ENCODE measurements around the gene ITPR2. TPM values are rescaled to one million over a fixed set of nuclear protein-coding genes. Genes with fewer than 3 reads are reported as not detected.

The ITPR2 gene
- total and polyA plus RNA-seq, 4 donors: 11.7 to 93.3 (median 35.4) TPM

DNA sequence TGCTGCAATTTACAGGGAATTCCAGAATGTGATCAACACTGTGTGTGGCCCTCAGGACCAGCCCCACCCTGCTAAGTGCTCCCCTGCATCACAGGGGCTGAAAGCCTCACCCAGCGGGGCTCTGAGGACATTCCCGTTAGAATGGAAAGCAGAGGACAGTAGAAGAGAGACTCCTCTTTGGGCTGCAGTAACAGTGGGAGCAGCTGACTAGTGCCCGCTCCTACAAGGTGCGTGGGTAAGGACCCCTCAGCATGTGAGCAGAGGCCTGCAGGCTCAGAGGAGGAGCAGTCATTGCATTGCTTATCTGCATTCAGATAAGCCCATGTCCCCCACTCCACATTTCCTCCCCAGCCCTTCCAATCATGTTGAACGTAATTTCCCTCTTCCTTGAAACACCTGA, 120.1 kb downstream of the ITPR2 start (continued):
- no peak for TF ChIP-seq TAF1 (conservative IDR thresholded peaks at IDR 0.05)
- TF ChIP-seq, protein P1, sequence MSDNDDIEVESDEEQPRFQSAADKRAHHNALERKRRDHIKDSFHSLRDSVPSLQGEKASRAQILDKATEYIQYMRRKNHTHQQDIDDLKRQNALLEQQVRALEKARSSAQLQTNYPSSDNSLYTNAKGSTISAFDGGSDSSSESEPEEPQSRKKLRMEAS (IDR thresholded peaks at IDR 0.05): no peak

DNA sequence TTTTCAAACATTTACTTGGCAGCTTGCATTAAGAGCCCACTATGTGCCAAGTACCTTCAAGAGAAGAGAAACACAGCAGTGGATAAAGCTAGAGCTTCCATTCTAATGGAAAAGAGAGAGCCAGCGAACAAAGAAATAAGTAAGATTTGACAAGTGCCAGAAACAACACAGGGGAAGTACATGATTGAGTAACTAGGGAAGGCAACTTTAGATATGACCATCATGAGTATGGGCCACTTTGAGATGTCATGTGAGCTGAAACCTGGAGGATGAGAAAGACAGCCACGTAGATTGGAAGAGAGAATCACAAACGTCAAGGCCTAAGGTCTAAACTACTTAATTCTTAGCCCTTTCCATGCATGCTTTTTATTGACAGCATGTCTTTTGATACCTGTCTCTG, 121.4 kb downstream of the ITPR2 start:
- Histone ChIP-seq H3K27me3 (ENCODE audit: control insufficient read depth in 4 of 4, insufficient read depth in 4 of 4, low read length in 3 of 4) (no peaks in the 10 kb centered on the region), H3K9ac (ENCODE audit: low read depth in 1 of 2, low read length in 2 of 2) (no peak overlapping the region), H3K9me3 (ENCODE audit: control insufficient read depth in 4 of 4, low read length in 3 of 4) (no peaks in the 10 kb centered on the region), H3K4me1 (ENCODE audit: control insufficient read depth in 4 of 4, insufficient read depth in 4 of 4, low read length in 3 of 4) (peaks cover 0 to 3% (median under 1%) of the 10 kb centered on the region in 4 donors), H3K4me3 (ENCODE audit: low read depth in 1 of 3, low read length in 3 of 3) (no peak overlapping the region), H3K36me3 (ENCODE audit: control insufficient read depth in 4 of 4, insufficient read depth in 3 of 4, low read depth in 1 of 4, low read length in 3 of 4) (peaks cover 6 to 58% (median 26%) of the 10 kb centered on the region in 4 donors), H3K27ac (ENCODE audit: low read depth in 1 of 2, low read length in 2 of 2) (no peak overlapping the region)
- DNase-seq (ENCODE audit: low spot score): no peak
- TF ChIP-seq RXRA (IDR thresholded peaks at IDR 0.05): no peak
- no peak for TF ChIP-seq TAF1 (conservative IDR thresholded peaks at IDR 0.05)
- TF ChIP-seq RAD21 (IDR thresholded peaks at IDR 0.05): no peak
- TF ChIP-seq HNF4A (conservative IDR thresholded peaks at IDR 0.05): no peak
- no peak for TF ChIP-seq JUND (IDR thresholded peaks at IDR 0.05)
- TF ChIP-seq YY1 (IDR thresholded peaks at IDR 0.05): no peak
- TF ChIP-seq ATF3 (IDR thresholded peaks at IDR 0.05): no peak
- TF ChIP-seq, protein P1 (IDR thresholded peaks at IDR 0.05): no peak
- no peak for TF ChIP-seq FOXA2 (IDR thresholded peaks at IDR 0.05)
- TF ChIP-seq, protein P2, sequence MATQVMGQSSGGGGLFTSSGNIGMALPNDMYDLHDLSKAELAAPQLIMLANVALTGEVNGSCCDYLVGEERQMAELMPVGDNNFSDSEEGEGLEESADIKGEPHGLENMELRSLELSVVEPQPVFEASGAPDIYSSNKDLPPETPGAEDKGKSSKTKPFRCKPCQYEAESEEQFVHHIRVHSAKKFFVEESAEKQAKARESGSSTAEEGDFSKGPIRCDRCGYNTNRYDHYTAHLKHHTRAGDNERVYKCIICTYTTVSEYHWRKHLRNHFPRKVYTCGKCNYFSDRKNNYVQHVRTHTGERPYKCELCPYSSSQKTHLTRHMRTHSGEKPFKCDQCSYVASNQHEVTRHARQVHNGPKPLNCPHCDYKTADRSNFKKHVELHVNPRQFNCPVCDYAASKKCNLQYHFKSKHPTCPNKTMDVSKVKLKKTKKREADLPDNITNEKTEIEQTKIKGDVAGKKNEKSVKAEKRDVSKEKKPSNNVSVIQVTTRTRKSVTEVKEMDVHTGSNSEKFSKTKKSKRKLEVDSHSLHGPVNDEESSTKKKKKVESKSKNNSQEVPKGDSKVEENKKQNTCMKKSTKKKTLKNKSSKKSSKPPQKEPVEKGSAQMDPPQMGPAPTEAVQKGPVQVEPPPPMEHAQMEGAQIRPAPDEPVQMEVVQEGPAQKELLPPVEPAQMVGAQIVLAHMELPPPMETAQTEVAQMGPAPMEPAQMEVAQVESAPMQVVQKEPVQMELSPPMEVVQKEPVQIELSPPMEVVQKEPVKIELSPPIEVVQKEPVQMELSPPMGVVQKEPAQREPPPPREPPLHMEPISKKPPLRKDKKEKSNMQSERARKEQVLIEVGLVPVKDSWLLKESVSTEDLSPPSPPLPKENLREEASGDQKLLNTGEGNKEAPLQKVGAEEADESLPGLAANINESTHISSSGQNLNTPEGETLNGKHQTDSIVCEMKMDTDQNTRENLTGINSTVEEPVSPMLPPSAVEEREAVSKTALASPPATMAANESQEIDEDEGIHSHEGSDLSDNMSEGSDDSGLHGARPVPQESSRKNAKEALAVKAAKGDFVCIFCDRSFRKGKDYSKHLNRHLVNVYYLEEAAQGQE (IDR thresholded peaks at IDR 0.05): no peak
- TF ChIP-seq, protein P3, sequence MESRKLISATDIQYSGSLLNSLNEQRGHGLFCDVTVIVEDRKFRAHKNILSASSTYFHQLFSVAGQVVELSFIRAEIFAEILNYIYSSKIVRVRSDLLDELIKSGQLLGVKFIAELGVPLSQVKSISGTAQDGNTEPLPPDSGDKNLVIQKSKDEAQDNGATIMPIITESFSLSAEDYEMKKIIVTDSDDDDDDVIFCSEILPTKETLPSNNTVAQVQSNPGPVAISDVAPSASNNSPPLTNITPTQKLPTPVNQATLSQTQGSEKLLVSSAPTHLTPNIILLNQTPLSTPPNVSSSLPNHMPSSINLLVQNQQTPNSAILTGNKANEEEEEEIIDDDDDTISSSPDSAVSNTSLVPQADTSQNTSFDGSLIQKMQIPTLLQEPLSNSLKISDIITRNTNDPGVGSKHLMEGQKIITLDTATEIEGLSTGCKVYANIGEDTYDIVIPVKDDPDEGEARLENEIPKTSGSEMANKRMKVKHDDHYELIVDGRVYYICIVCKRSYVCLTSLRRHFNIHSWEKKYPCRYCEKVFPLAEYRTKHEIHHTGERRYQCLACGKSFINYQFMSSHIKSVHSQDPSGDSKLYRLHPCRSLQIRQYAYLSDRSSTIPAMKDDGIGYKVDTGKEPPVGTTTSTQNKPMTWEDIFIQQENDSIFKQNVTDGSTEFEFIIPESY (IDR thresholded peaks at IDR 0.05): no peak
- no peak for TF ChIP-seq NR2F2 (IDR thresholded peaks at IDR 0.05)
- no peak for TF ChIP-seq SP1 (IDR thresholded peaks at IDR 0.05)
- TF ChIP-seq GABPA (IDR thresholded peaks at IDR 0.05 in 1 of 2, conservative IDR thresholded peaks at IDR 0.05 in 1 of 2): no peak
- 83% methylated on average over 3 of the region's 3 CpGs for WGBS

- Histone ChIP-seq H3K27ac (ENCODE audit: low read depth in 1 of 2, low read length in 2 of 2) (no peak overlapping the region), H3K36me3 (ENCODE audit: control insufficient read depth in 4 of 4, insufficient read depth in 3 of 4, low read depth in 1 of 4, low read length in 3 of 4) (peaks cover 6 to 53% (median 26%) of the 10 kb centered on the region in 4 donors), H3K4me1 (ENCODE audit: control insufficient read depth in 4 of 4, insufficient read depth in 4 of 4, low read length in 3 of 4) (peaks cover 0 to 4% (median 3%) of the 10 kb centered on the region in 4 donors), H3K9me3 (ENCODE audit: control insufficient read depth in 4 of 4, low read length in 3 of 4) (no peaks in the 10 kb centered on the region), H3K27me3 (ENCODE audit: control insufficient read depth in 4 of 4, insufficient read depth in 4 of 4, low read length in 3 of 4) (no peaks in the 10 kb centered on the region), H3K9ac (ENCODE audit: low read depth in 1 of 2, low read length in 2 of 2) (no peak overlapping the region), H3K4me3 (ENCODE audit: low read depth in 1 of 3, low read length in 3 of 3) (no peak overlapping the region)
- no peak for DNase-seq (ENCODE audit: low spot score)
- 87% methylated on average over 5 of the region's 5 CpGs for WGBS
- TF ChIP-seq YY1 (IDR thresholded peaks at IDR 0.05) (no peak), HNF4A (conservative IDR thresholded peaks at IDR 0.05) (no peak), FOXA1 (IDR thresholded peaks at IDR 0.05) (no peak), RAD21 (IDR thresholded peaks at IDR 0.05) (no peak), TAF1 (conservative IDR thresholded peaks at IDR 0.05) (no peak), NR2F2 (IDR thresholded peaks at IDR 0.05) (no peak), CTCF (IDR thresholded peaks at IDR 0.05; ENCODE audit: low read depth, low read length, missing input control) (no peak), ATF3 (IDR thresholded peaks at IDR 0.05) (no peak), RXRA (IDR thresholded peaks at IDR 0.05) (no peak), GABPA (IDR thresholded peaks at IDR 0.05 in 1 of 2, conservative IDR thresholded peaks at IDR 0.05 in 1 of 2) (no peak), JUND (IDR thresholded peaks at IDR 0.05) (no peak), HNF4G (IDR thresholded peaks at IDR 0.05) (no peak), EGR1 (IDR thresholded peaks at IDR 0.05; ENCODE audit: low read depth in 2 of 2) (no peak), SP1 (IDR thresholded peaks at IDR 0.05) (no peak)
- TF ChIP-seq, protein P3 (IDR thresholded peaks at IDR 0.05): no peak
Observed at GRCh38 chr12:26711072-26711471, 121.9 kb downstream of the ITPR2 start.
